Right renal cortex interstitium (tissue), 3 donors: Measurements from ENCODE around the gene GALNT7. TPM values are rescaled to one million over a fixed set of nuclear protein-coding genes. Genes with fewer than 3 reads are reported as not detected.
"Not testable (repeated sequence)": the region's sequence is repeated elsewhere in the genome, so short reads cannot be mapped to it uniquely, and the experiment has no call there.

Experiments
- DNase-seq, 3 donors: peaks; one replicate each; pipeline ENCODE4 v3.0.0-alpha.2; 2013; ENCODE audit warnings: low read depth in 3 of 3, low spot score in 2 of 3
- polyA plus RNA-seq, 3 donors: library from polyadenylated mRNA; unstranded; fragments of 120-200 nt; gene quantifications; one replicate each; pipeline ENCODE4 v1.2.1, GENCODE V29; 2013; ENCODE audit not compliant: insufficient read length in 3 of 3

GALNT7 gene
- polyA plus RNA-seq, 3 donors, result 33.6 to 38.0 (median 37.1) TPM

- DNase-seq, result no peak
Measured at GRCh38 chr4:173192375-173193162, 24.0 kb downstream of the GALNT7 start.

GRCh38 chr4:173194157-173194556 is 25.5 kb downstream of the GALNT7 start:
- DNase-seq, result no peak

- DNase-seq, result no peak
Measured at GRCh38 chr4:173195109-173195508, 26.5 kb downstream of the GALNT7 start.

- DNase-seq, result no peak
Measured at GRCh38 chr4:173199553-173199952, 30.9 kb downstream of the GALNT7 start.

- no peak for DNase-seq
Measured at GRCh38 chr4:173200103-173200884, 31.7 kb downstream of the GALNT7 start.

GRCh38 chr4:173202395-173202794 is 33.8 kb downstream of the GALNT7 start:
- DNase-seq, result no peak

GRCh38 chr4:173205656-173206055 is 37.0 kb downstream of the GALNT7 start:
- DNase-seq, result no peak

GRCh38 chr4:173208420-173208819 is 39.8 kb downstream of the GALNT7 start:
- DNase-seq, result no peak

- DNase-seq, result no peak
Measured at GRCh38 chr4:173211222-173211621, 42.6 kb downstream of the GALNT7 start.

GRCh38 chr4:173211838-173212237 is 43.2 kb downstream of the GALNT7 start:
- no peak for DNase-seq

GRCh38 chr4:173212379-173212778 is 43.8 kb downstream of the GALNT7 start:
- no peak for DNase-seq

- no peak for DNase-seq
Measured at GRCh38 chr4:173213296-173213695, 44.7 kb downstream of the GALNT7 start.

- no peak for DNase-seq
Measured at GRCh38 chr4:173214231-173214630, 45.6 kb downstream of the GALNT7 start.

- no peak for DNase-seq
Measured at GRCh38 chr4:173214661-173215060, 46.0 kb downstream of the GALNT7 start.

GRCh38 chr4:173217075-173217474 is 48.5 kb downstream of the GALNT7 start:
- no peak for DNase-seq

GRCh38 chr4:173217727-173218126 is 49.1 kb downstream of the GALNT7 start:
- DNase-seq, result no peak

GRCh38 chr4:173218411-173219125 is 50.0 kb downstream of the GALNT7 start:
- no peak for DNase-seq

GRCh38 chr4:173219126-173219437 is 50.5 kb downstream of the GALNT7 start:
- DNase-seq, result not testable (repeated sequence)

GRCh38 chr4:173223743-173224142 is 55.1 kb downstream of the GALNT7 start:
- DNase-seq, result no peak

- no peak for DNase-seq
Measured at GRCh38 chr4:173226401-173226888, 57.8 kb downstream of the GALNT7 start.

- DNase-seq, result no peak
Measured at GRCh38 chr4:173227756-173228155, 59.1 kb downstream of the GALNT7 start.
